ENCODE results near the gene GRIK4.

GRIK4 gene

DNA sequence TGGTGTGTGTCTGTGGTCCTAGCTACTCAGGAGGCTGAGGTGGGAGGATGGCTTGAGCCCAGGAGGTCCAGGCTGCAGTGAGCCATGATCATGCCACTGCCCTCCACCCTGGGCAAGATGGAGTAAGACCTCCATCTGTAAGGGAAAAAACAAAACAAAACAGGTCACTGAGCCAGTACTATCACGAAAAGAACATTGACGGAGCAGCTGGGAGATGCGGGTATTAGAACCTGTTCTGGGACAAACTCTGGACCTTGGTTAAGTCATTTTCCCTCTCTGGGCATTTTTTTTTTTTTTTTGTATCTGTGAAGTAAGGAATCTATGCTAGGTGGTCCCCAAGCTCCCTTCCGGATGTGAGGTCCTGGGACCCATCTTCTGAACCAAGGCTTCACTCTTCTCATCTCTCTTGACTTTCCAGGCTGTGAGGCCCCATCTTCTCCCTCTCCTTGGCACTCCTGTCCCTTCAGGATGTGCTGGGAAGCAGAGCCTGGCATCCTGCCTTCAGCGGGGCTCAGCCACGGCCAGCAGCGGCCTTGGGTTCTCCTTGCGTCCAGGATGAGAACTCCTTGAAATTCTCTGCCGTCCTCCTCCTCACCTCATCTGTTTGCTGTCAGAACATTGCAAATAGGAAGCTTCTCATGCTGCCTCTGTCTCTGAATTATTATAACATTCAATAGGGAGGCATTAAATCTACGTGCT, 130.8 kb downstream of the GRIK4 start:
- no peak for DNase-seq (ENCODE audit: low spot score)

DNA sequence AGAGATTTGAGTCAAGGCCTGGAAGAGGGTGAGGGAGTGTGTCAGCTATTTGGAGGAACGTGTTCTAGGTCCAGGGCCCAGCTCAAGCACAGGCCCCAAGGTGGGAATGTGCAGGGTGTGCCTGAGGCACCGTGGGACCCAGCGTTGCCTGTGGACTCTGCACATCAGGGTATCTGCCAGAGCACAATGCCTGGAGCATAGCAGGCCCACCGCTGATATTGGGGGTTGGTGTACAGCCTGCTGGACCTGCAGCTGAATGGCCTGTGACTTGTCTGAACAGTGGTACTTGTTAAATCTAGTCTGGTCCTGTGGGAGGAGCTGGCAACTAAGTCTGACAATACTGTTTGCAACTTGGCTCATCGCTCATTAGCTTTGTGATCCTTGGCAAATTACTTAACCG, 131.7 kb downstream of the GRIK4 start:
- DNase-seq (ENCODE audit: low spot score) = no peak

DNA sequence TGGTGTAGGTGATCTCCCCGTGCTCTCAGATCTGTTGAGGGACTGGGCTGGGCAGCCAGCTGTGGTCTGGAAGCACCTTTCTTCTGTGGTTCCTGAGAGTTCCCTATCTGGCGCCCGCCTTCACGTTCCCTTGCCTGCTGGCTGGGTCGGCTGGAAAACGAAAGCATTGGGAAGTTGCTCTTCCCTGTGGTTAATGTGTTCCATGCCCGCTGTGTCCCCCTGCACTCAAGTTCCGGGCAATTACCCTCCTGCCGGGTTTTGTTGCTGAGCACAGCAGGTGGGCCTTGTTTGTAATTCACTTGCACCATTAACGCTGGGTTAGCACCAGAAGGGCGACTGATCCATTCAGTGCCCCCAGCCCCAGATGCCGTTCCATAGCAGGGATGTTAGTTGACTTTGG, 134.1 kb downstream of the GRIK4 start:
- no peak for DNase-seq (ENCODE audit: low spot score)

DNA sequence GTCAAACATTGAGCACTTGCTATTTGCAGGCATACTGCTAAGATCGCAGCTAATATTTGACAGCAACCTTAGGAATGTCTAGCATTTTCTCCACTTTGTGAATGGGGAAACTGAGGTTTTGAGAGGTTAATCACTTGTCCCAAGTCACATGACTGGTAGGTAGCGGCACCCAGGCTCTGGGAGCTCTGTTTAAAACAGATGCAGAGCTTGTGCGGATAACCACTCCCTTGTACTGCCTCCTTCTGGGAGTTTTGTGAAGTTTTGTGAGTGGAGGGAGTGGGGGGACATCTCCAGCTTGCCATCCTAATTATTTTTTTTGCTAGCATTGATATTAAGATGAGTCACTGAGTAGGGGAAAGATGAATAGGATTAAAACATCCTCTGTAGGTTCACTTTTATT, 134.7 kb downstream of the GRIK4 start:
- DNase-seq (ENCODE audit: low spot score) = no peak

DNA sequence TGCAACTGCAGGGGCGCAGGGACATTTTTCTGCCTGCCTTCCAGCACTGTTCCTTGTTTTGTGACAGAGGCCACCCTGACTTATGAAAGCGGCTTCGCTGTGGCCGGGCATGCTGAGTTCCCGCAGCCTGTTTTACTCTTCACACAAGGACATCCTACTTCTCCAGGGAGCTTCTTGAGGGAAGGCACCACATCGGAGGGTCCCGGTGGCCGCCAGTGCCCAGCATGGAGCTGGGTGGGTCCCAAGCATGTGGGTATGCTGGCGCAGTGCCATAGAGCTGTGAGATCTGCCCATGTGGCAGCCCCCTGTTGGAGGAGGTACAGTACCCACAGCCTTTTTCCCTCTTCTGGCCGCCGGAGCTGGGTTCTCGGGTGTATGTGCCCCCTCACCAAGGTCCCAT, 136.1 kb downstream of the GRIK4 start:
- DNase-seq (ENCODE audit: low spot score) = no peak

DNA sequence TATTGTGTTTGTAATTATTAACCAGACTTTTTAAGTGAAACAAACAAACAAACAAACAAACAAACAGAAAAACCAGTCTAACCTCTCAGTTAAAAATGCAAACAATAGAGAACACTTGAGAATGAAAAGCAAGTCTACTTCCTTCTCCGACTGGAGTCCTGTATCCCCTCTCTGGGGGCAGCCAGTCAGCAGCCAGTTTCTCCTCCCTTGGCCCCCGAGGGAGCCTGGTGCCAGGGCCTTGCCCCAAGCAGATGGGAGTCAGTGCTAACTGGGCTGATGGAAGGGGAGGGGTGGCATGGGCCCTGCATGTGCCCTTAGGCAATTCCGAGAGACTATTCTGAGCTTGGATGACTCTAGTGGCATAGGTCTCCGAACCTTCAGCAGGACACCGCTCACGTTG, 137.2 kb downstream of the GRIK4 start:
- DNase-seq (ENCODE audit: low spot score) = no peak

DNA sequence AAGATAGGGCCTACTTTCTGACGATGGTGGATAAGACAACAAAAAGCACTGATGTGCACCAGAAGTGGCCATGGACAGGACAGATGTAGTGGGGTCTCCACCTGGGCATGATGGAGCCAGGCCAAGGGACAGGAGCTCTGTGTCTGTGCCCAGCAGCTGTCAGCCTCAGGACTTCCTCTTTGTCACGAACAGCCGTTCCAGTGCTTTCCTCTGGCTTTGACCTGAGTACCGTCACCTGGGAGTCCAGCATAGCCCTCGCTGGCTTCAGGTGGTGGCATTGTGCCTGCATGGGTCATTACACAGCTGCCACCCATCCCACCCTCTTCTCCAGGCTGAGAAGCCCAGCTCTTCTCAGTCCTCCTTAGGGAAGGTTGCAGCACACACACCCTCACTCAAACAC, 137.8 kb downstream of the GRIK4 start:
- no peak for DNase-seq (ENCODE audit: low spot score)

DNA sequence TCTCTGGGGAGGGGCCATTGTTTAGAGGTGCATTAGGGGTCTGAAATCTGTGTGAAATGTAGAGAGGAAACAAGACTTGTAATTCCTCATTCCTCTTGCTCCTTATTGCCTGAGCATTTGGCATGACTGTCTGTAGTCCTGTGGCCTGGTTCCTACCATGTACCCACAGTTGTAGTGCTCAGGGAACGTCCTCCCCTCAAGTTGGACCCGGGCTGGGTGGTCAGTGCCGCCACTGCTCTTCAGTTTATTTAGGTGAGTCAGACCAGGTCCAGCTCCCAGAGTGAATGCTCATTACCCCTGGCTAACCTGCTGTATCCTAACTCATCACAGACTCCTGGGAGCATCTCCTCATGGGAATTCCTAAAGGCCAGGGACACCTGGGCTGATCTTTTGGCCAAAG, 139.8 kb downstream of the GRIK4 start:
- no peak for DNase-seq (ENCODE audit: low spot score)

DNA sequence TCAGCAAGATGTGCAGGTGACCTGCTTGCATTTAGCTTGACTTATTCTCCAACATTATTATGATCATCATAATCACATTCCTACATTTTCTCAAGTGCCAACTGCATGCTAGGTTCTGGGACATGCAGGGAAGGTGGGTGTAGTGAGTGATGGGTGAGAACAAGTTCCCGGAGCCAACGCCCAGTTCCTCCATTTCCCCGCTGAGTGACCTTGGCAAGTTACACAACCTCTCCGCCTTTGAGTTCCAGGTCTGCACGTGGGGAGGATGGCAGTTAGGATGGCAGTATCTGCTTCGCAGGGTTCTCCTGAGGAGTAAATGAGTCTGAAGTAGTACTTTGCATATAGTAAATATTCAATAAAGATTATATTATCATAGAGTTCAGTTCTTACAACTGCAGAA, 140.3 kb downstream of the GRIK4 start:
- no peak for DNase-seq (ENCODE audit: low spot score)

DNA sequence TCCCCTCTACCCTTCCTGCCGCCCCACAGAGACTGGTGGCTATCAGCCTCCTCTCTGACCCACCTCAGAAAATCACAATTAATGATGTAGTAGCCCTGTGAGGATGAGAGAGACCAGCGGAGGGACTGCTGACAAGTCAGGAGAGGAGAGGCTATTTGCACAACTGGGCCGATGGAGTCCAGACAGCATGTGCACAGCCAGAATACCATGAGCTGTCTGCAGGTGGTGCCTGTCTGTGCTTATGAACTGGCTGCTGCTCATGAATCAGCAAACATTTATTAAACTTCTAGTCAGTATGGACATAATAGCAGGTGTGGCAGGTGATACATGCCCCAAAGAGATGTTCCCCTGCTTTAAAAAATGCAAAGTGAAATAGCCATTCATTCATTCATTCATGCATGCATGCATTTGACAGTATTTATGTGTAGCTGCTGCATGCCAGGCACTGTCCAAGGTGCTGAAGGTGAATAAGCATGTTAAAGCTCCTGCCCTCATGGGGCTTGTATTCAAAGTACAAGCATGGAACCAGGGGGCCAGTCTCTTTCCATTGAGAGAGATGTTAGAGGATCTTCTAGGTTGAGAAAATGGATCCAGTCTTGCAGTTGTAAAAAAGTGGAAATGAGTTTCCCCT, 141.3 kb downstream of the GRIK4 start:
- no peak for DNase-seq (ENCODE audit: low spot score)

DNA sequence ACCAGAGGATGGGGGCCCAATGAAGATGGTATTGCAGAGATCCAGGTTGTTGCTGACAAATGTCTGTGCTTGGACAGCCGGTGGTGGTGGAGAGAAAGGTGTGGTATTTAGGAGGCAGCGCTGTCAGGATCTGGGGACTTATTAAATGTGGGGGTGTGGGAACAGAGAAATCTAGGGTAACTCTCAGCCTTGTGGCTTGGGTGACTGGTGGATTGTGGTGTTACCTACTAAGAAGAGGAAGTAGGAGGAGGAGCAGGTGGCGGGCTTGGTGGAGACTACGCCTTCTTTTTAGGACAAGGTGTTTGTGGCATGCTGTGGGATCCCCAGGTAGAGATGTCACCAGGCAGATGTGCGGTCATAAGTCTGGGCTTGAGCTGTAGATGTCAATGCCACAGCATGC, 144.0 kb downstream of the GRIK4 start:
- no peak for DNase-seq (ENCODE audit: low spot score)

DNA sequence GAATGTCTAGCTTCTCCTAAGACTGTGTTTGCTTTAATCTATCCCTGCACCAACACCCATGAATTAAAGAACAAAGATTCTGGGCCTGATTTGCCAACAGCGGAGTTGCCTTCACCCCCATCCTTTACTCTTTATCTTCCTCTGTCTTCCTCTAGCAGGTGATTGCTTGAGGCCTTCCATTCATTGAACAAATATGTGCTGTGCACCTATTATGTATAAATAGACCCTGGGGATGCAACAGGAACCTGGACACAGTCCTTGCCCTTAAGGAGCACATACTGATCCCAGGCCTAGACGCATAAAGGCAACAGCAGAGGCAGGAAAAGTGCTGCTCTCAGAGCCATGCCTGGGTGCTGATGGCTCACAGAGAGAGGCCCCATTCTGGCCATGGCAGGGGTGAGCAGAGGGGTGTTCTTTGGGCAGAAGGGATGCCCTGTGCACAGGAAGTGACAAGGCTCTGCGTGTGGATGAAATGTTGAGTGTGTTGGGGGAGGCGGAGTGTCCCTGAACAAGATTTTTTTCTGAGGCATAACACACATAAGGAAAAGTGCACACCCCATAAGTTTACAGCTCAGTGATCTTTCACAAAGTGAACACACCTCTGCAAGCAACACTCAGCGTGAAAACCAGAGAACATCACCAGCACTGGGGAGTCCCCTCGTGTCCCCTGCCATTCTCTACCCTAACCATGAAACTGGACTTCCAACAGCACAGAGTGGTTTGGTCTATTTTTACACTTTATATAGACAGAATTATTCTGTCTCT, 145.9 kb downstream of the GRIK4 start:
- no peak for DNase-seq (ENCODE audit: low spot score)

DNA sequence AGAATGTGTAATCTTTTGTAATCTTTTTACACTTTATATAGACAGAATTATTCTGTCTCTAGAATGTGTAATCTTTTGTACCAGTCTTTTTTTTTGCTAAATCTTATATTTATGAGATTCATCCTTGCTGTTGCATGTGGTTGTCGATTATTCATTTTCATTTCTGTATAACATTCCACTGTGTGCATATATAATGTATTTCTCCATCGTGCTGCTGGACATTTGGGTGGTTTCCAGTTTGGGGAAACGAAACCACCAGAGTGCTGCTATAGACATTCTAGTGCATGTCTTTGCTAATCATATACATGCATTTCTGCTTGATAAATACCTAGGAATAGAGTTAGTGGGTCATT, 146.5 kb downstream of the GRIK4 start:
- no peak for DNase-seq (ENCODE audit: low spot score)

DNA sequence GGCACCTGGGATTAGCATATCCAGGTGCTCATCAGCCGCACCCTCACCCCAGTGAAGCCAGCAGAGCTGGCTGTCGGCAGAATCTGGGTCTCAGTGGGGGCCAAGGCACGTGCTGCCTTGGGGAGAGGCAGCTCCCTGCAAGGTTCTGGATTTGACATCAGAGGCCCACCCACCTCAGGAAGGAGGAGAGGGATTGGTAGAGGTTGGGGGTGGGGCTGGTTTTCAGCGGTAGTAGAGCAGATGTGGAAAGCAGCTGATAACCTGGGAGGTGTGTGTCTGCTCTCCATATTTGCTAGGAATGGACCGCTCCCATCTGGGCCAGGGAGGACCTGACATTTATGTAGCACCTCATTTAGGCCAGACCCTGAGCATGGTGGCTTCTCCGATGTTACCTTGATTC, 147.5 kb downstream of the GRIK4 start:
- no peak for DNase-seq (ENCODE audit: low spot score)

DNA sequence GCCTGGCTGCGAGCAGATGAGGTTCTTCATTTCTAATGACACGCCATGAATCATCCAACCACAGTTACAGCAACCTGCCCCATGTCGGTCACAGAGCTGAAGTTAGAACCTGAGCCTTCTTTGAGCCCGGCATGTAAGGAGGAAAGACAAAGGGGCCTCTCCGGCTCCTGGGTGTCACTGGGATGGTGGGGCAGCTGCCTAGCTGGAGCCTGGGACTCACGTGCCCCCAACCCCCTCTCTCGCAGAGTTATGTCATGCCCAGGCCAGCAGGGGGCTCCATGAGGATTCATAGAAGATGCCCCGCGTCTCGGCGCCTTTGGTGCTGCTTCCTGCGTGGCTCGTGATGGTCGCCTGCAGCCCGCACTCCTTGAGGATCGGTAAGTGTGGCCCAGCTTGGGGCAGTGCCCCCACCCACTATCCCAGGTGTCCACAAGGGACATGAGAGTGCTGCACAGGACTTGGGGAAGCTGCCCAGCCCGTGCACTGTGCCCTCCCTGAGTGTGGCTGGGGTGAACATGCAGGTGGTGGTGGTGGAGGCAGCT, 148.5 kb downstream of the GRIK4 start:
- DNase-seq (ENCODE audit: low spot score) = no peak

DNA sequence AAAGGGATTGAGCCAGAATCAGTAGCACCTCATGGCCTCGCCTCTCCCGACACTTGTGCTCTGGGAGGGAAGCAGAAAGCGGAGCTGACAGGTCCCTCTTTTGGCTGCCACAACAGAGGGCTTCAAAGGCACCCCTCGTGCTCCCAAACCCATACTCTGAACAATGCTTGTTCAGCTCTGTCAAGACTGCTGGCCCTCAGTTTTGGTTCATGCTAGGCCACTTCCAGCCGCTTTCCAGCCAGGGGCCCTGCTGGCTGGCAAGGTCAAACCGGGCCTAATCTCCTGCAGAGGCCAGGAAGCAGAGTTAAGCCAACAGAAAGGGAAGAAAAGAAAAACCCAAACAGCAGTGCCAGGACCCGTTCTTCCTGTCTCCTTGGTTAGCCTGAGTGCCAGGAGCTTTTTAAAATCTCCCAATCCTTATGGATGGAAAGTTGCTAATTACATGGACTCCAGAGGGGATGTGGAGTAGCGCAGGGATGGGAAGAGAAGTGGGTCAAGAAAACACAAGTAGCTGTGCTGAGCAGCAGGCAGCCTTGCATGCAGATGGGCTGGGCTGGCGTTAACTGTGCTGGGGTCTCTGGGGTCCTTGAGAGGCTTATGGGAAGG, 150.6 kb downstream of the GRIK4 start:
- DNase-seq (ENCODE audit: low spot score) = no peak

DNA sequence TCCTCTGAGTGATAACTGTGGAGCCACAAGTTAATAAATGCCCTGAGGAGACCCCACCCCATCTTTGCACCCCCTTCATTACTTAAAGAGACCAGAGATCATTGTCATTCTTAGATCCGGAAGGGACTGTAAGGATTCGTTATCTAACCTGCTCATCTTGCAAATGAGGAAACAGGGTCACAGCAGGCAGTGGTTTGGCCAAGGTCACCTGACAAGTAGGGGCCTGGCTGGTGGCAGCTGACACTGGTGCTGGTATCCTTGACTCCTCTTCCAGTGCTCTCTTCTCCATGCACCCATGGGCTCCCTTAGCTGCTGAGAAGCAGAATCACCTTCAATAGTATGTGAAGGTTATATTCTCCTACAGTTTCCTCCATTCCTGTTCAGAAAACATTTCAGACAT, 151.6 kb downstream of the GRIK4 start:
- DNase-seq (ENCODE audit: low spot score) = no peak

DNA sequence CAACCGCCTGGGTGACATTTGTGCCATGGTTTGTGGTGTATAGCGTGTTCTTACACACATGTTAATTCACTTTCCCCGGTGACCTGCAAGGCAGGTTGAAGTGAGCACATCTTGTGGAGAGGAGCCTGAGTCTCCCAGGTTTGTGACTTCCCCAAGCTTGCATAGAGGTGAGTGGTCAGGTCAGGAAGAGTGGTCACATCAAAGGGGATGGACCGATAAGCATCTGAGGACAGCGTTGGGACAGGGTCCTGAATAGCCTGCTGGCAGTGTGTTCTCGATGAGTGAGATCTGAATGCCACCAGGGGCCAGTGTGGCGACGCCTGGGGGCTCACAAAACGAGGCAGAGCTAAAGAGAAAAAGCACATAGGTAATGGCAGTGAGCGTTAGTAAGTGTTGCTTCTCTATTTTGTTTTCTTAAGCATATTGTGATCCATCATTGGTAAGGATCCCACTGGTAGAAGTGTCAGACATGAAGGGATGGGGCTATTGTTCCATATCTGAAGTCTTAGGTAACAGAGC, 154.6 kb downstream of the GRIK4 start:
- no peak for DNase-seq (ENCODE audit: low spot score)

DNA sequence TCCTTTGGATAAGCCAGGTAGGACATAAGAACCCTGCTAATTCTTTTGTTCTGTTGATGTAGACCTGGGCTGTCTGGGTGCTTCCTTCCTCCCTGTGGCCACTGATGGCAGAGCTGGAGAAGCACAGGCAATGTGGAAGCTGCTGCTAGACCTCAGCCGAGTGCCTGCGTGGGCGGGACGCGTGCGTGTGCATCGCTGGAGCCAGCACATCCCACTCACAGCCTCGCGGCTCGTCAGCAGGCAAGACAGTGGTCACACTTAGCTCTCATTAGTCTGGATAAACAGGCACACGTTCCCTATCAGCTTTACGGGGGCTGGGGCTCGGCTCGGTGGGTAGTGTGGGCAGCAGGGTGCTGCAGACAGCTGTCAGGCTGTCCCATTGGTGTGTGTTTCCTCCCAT, 155.7 kb downstream of the GRIK4 start:
- DNase-seq (ENCODE audit: low spot score) = no peak

DNA sequence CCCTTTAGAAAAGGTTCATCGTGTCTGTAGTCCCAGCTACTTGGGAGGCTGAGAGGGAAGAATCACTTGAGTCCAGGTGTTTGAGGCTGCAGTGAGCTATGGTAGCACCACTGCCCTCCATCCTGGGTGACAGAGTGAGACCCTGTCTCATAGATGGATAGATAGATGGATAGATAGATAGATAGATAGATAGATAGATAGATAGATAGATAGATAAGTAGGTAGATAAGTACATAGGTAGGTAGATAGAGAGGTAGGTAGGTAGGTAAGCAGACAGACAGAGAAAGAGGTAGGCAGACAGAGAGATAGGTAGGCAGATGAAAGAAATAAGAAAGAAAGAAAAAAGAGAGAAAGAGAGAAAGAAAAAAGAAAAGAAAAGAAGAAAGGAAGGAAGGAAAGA, 156.4 kb downstream of the GRIK4 start:
- DNase-seq (ENCODE audit: low spot score) = no peak

DNA sequence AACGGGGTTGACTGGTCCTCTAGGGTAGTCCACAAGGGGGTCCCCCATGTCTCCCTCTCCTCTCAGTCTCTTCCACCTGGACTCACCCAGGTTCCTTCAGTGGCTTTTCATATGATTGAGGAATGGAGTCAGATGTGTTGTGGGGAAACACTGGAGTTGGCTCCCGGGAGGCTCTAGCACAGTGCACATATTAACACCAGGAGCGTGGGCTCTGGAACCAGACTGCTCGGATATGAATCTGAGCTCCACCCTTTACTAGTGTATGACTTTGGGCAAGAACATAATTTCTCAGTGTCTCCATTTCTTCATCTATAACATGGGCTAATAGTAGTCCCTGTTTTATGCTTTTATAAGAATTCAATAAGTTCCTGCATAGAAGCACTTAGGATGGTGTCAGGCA, 157.0 kb downstream of the GRIK4 start:
- no peak for DNase-seq (ENCODE audit: low spot score)

DNA sequence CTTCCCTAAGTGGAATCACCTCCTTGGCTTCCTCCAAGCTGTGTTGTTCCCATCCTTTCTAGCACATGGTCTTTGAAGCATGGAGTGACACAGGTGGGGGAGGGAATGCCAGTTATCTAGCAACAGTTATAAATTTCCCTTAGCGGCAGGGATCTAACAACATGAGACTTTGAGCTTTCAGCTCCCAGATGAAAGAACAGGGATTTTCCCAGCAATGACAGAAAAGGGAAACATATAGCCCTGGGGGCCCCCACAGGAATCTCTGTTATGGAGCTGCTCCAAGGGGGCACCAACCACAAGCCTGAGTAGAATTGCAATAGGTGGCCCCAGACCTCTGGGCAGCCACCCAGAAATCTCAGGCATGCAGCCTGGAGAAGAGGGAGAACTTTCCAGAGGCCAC, 163.0 kb downstream of the GRIK4 start:
- no peak for DNase-seq (ENCODE audit: low spot score)

DNA sequence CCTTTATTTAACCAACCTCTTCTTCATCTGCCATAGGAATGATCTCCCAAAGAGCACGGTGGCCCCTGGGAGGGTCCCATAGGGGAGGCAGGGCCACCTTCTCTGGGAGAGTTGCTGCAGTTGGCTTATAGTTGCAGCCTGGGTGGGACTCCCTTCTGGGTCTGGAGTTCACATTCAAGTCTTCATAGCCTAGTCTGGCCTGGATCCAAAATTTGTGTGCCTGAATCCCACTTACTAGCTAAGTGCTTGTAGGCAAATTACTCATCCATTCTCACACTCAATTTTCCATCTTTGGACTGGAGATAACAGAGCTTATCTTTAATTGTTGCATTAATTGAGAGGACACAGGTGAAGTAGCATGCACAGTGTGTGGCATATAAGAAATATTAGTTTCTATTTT, 163.6 kb downstream of the GRIK4 start:
- DNase-seq (ENCODE audit: low spot score) = no peak

Data from hematopoietic multipotent progenitor cell treated with erythropoietin and hydrocortisone succinate and interleukin-3 and kit ligand, for 17 days (in vitro differentiated cells).